NOMO-1 (cell line): ENCODE results near the gene TAF5L.

Experiments
- DNase-seq, 2 experiments: peaks; one replicate each; lab custom pipeline; 2025; ENCODE audit not compliant: unreplicated experiment in 2 of 2; lab: John Stamatoyannopoulos, UW

TAF5L gene

GRCh38 chr1:229625915-229626831, at the start of gene TAF5L, which contains the start of gene URB2:
Gene TAF5L (minus strand): TSS chr1:229626122. CDS start chr1:229614482, 11,640 bp downstream.
Gene URB2 (plus strand): TSS chr1:229626247. CDS start chr1:229627634, 1,387 bp downstream.
- peak; percentile 79 to 91 for DNase-seq

- DNase-seq, result no peak
These were observed 49.5 kb upstream of the TAF5L start for GRCh38 chr1:229675396-229675795.

GRCh38 chr1:229674042-229674441, 48.1 kb upstream of the TAF5L start:
- no peak for DNase-seq

GRCh38 chr1:229672246-229672645, 46.3 kb upstream of the TAF5L start:
- no peak for DNase-seq

GRCh38 chr1:229671310-229671709, 45.4 kb upstream of the TAF5L start:
- DNase-seq, result no peak

- DNase-seq, result no peak
These were observed 43.4 kb upstream of the TAF5L start for GRCh38 chr1:229669333-229669732.

GRCh38 chr1:229666585-229666984, 40.7 kb upstream of the TAF5L start:
- DNase-seq, result no peak

- no peak for DNase-seq
These were observed 40.1 kb upstream of the TAF5L start for GRCh38 chr1:229665912-229666558.

GRCh38 chr1:229664133-229664689, 38.3 kb upstream of the TAF5L start:
- no peak for DNase-seq

- DNase-seq, result no peak
These were observed 36.0 kb upstream of the TAF5L start for GRCh38 chr1:229661897-229662296.

- peak; percentile 19 to 38 for DNase-seq
These were observed 35.3 kb upstream of the TAF5L start for GRCh38 chr1:229661022-229661877.

- no peak for DNase-seq
These were observed 32.3 kb upstream of the TAF5L start for GRCh38 chr1:229657993-229658755.

- no peak for DNase-seq
These were observed 29.9 kb upstream of the TAF5L start for GRCh38 chr1:229655781-229656180.

- DNase-seq, result no peak
These were observed 27.5 kb upstream of the TAF5L start for GRCh38 chr1:229653420-229653819.

- DNase-seq, result no peak
These were observed 25.6 kb upstream of the TAF5L start for GRCh38 chr1:229651546-229651945.

GRCh38 chr1:229650045-229650444, 24.1 kb upstream of the TAF5L start:
- no peak for DNase-seq

- no peak for DNase-seq
These were observed 22.5 kb upstream of the TAF5L start for GRCh38 chr1:229648406-229648805.

GRCh38 chr1:229645324-229645993, 19.5 kb upstream of the TAF5L start:
- no peak for DNase-seq

GRCh38 chr1:229643996-229644745, 18.2 kb upstream of the TAF5L start:
- DNase-seq, result peak; percentile 54 to 65
